Measurements from ENCODE around the gene CTXND2.
"Not testable (repeated sequence)": the region's sequence is repeated elsewhere in the genome, so short reads cannot be mapped to it uniquely, and the experiment has no call there.

The CTXND2 gene

DNA sequence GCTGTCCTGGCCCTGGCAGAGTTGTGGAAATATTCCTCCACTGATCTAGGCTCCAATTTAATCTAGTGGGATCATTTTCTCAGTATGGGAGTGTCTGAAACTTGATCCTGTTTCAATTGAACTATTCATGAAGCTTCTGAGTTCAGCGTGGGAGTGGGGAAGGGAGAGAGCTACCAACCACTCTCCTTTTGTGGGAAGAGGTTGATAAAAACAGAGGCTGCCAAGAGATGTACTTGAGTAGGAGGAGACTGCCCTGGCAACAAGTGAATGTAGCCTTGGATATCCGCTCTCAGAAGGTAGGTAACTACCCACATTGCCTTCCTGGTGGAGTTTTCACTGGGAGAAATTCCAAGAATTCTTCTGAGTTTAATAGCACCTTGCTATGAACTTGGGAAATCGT lies at the start of gene CTXND2:
TSS of gene CTXND2 (plus strand) at position 119 of the 400 bp plus-strand sequence. CDS start 25,179 bp downstream, outside the sequence.
- no peak for DNase-seq

GRCh38 chr1:150840850-150841249 lies 46.1 kb upstream of the CTXND2 start:
- not testable (repeated sequence) for DNase-seq

DNA sequence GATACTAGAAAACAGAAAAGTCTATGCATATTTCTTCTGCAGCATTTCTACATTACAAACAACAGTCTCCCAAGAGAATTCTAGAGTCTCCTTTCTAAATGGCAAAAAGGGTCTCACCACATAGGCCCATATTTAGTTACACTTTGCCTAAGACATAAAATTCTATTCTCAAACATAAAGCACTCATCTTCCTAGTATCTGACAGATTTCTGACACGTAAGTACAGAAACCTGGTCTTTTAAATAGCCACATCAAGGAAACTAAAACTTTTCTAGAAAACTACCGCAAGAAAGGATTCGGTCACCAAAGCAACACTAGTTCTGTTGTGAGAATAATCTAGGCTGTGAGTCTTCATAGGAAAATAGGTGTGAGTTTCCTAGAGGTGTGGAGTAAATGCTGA lies 45.3 kb upstream of the CTXND2 start:
- DNase-seq = no peak

DNA sequence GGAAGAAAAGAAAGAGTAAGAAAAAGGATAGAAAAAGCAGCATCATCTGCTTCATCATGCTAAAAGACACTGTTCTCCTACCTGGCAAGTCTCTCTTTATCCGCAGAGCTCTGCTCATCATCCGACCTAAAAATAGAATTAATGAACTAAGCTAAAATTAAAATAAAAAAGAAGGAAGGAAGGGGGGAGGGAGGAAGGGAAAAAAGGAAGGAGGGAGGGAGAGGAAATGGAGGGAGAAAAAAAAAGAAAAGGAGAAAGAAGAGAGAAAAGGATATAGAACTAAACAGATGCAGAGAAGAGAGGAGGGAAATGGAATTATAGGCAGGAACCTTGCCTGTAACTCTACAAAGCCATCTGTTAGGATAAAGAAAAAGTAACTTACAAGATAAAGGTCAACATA lies 44.6 kb upstream of the CTXND2 start:
- DNase-seq = no peak

- no peak for DNase-seq
Observed at GRCh38 chr1:150842964-150843363, 44.0 kb upstream of the CTXND2 start.

GRCh38 chr1:150843474-150843873 lies 43.5 kb upstream of the CTXND2 start:
- peak; percentile 44 for DNase-seq

GRCh38 chr1:150846473-150847146 lies 40.3 kb upstream of the CTXND2 start:
- peak; percentile 51 for DNase-seq

DNA sequence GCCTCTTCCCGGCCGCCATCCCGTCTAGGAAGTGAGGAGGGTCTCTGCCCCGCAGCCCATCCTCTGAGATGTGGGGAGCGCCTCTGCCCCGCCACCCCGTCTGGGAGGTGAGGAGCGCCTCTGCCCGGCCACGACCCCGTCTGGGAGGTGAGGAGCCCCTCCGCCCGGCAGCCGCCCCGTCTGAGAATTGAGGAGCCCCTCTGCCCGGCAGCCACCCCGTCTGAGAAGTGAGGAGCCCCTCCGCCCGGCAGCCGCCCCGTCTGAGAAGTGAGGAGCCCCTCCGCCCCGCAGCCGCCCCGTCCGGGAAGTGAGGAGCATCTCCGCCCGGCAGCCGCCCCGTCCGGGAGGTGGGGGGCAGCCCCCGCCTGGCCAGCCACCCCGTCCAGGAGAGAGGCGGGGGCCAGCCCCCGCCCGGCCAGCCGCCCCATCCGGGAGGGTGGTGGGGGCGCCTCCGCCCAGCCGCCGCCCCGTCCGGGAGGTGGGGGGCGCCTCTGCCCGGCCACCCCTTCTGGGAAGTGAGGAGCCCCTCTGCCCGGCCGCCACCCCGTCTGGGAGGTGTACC lies 36.1 kb upstream of the CTXND2 start:
- DNase-seq = not testable (repeated sequence)

DNA sequence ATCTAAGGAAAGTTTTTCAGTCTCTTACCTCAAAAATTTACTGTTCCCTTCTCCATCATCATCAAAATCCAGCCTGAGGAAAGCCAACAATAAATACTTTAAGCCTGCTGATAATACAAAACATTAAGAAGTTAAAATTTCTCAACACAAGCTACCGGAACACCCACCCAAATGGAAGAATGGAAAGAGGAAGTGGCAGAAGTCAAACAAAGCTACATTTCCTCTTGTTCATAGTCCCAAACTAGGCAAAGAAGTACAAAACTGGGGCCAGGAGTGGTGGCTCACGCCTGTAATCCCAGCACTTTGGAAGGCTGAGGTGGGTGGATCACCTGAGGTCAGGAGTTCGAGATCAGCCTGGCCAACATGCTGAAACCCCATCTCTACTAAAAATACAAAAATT lies 34.2 kb upstream of the CTXND2 start:
- peak; percentile 56 for DNase-seq

DNA sequence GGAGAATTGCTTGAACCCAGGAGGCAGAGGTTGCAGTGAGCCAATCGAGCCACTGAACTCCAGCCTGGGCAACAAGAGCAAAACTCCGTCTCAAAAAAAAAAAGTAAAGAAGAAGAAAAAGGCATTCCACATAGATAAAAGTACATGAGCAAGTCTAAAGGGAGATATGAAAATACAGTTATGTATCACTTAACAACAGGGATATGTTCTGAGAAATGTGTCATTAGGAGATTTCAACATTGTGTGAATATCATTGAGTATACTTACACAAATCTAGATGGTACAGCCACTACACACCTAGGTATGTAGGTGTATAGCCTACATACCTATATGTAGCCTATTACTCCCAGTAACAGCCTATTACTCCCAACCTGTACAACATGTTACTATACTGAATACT lies 23.2 kb upstream of the CTXND2 start:
- no peak for DNase-seq

- DNase-seq = not testable (repeated sequence)
Observed at GRCh38 chr1:150864200-150864599, 22.7 kb upstream of the CTXND2 start.

GRCh38 chr1:150869683-150870082 lies 17.3 kb upstream of the CTXND2 start:
- DNase-seq = no peak

- no peak for DNase-seq
Observed at GRCh38 chr1:150872572-150872971, 14.4 kb upstream of the CTXND2 start.

GRCh38 chr1:150873521-150873920 lies 13.4 kb upstream of the CTXND2 start:
- DNase-seq = no peak

- DNase-seq = peak; percentile 23
Observed at GRCh38 chr1:150874455-150875196, 12.3 kb upstream of the CTXND2 start.

DNA sequence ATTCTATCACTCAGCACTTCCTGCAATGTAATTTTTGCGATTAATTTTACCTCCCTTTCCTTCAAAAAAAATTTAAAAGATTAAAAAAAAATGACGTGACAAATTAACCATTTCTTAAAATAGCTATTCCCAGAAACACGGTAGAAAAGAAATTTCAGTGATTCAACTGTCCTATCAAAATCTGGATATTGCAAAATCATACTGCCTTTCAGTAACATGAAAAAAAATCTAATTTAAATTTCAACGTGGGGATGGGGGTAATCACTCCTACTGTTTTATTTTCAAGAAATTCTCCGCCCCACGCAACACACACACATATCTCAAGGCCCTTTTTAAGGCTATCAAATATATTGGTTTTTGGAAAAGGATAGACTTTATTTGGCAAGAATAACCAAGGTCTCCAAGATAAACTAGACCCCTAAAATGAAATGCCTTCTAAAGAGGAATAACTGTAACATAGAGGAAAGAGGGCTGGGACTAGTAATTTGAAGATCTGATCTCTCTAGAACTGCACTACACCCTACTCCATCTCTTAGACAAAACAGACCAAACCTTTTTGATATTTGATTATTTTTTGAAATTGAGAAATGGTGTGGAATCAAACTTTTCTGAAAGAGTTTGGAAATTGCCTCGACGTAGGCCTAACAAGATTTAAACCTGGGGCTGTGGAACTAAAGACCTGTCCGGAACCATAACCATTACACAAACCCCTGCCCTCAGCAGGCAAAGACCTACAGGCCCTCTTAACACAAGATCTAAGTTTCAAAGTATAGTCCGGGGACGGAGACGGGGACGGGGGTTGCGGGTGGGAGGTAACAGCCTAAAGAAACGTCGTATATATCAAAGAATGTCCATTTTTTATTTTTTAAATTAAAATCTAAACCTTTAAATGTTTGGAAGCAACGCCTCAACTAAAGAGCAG lies 11.5 kb upstream of the CTXND2 start:
- DNase-seq = peak; percentile 9

- peak; percentile 44 for DNase-seq
Observed at GRCh38 chr1:150876119-150876454, 10.8 kb upstream of the CTXND2 start.

DNA sequence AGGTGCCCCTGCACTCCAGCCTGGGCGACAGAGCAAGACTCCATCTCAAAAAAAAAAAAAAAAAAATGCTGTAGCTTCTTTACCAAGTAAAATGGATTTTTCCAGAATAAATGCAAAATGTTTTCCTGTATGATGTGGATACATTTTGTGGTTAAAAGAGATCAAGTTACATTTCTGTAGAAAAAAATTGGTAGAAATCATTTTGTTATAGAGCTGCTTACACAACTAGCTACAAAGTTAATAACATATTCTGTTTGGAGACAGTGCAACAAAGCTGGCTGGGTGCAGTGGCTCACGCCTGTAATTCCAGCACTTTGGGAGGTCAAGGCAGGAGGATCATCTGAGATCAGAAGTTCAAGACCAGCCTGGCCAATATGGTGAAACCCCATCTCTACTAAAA lies 8.0 kb upstream of the CTXND2 start:
- not testable (repeated sequence) for DNase-seq

DNA sequence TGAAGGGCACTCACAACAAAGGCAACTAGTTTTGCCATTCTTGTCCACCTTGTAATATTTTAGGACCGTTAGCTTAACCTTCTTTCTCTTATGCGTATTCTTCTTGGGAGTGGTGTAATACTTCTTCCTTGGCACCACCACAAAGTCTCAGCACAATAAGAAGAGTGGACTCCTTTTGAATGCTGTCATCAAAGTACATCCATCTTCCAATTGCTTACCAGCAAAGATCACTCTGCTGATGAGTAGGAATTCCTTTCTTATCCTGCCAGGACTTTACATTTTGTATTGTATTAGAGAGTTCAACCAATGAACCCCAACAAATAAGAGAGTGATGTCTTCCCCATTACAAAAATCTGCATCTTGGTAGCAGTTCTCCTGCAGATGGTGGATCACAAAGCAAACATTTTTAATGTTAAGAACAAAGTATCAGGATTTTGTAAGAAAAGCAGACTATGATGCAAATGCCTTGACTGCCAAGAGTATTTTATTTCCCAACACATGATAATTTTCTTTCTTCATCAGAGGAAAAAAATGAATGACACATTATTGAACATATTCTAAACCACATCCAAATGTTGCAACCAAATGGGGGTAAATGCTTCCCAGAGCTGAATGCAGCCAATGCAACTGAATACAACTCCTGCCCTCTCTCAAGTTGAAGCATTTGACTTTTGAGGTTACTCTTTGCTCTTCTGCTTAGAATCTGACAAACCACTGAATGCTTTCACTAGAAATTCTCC lies 5.4 kb upstream of the CTXND2 start:
- peak; percentile 81 for DNase-seq

DNA sequence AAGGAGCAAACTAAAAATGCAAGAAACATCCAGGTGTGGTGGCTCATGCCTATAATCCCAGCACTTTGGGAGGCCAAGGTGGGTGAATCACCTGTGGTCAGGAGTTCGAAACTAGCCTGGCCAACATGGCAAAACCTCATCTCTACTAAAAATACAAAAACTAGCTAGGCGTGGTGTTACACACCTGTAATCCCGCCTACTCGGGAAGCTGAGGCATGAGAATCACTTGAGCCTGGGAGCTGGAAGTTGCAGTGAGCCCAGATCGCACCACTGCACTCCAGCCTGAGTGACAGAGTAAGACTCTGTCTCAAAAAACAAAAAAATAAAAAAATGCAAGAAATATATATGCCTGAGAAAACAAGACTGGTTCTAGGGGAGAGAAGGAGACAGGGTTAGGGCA lies 3.8 kb upstream of the CTXND2 start:
- DNase-seq = not testable (repeated sequence)

DNA sequence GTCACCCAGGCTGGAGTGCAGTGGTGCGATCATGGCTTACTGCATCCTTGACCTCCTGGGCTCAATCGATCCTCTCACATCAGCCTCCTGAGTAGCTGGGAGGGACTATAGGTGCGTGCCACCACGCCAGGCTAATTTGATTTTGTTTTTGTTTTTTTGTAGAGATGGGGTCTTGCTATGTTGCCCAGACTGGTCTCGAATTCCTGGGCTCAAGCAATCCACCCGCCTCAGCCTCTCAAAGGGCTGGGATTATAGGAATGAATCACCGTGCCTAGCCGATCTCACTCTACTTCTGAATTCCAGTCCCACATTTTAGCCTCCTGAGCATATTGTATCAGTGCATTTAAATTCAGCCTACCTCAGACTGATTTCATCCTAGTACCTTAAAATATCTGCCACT lies 1.8 kb downstream of the CTXND2 start:
- DNase-seq = no peak

DNA sequence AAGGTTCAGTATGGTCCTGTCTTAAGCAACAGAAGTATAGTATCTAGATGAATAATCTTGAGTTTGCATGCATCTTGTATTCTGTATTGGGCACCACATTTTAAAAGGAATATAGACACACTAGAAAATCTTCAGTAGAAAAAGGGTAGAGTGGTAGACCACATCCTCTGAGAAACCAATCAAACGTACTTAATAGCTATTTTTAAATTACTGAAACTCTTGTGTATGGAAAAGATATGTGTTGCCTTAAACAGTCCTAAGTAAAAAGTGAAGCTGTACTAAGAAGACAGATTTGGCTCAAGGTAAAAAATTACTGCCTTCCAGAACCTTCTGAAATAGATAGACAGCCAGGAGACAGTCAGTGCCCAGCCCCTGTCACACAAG lies 3.1 kb downstream of the CTXND2 start:
- DNase-seq = no peak

Measured in suppressor macrophage treated with lipopolysaccharide for 4 hours (primary cell).